Ovary (tissue), 3 donors: ENCODE measurements around the gene POMP.

ENCODE experiments used
- CTCF ChIP-seq, 3 donors: fragments of 450-650 bp in 2 of 3; fragments of 200-600 bp in 1 of 3; IDR thresholded peaks; one replicate each; pipeline versions ENCODE4 v1.5.1 to v1.8.0; 2016 to 2022; ENCODE audit warnings: antibody characterized with exemption in 3 of 3, mild to moderate bottlenecking in 1 of 3
- EP300 ChIP-seq: sonication (generic); formaldehyde crosslinking; IDR thresholded peaks from one replicate; pipeline ENCODE4 v1.6.1; 2017; ENCODE audit warnings: antibody characterized with exemption
- POLR2A ChIP-seq: fragments of 450-650 bp; IDR thresholded peaks from one replicate; pipeline ENCODE4 v1.6.1; 2017; ENCODE audit warnings: antibody characterized with exemption, mild to moderate bottlenecking, moderate library complexity
- donor health status: DM: no; HTN: no; CAD: no.

- TF ChIP-seq CTCF (IDR thresholded peaks at IDR 0.05) (no peak), POLR2A (no peak), EP300 (no peak)
These were observed 27.0 kb downstream of the POMP start for GRCh38 chr13:28685892-28686291.
